ENCODE measurements around the gene PITRM1. TPM values are rescaled to one million over a fixed set of nuclear protein-coding genes. Genes with fewer than 3 reads are reported as not detected.

Gene PITRM1
- polyA plus RNA-seq, 1 of the 3 experiments (the other 2 are of a cell fraction): 79.6 TPM

- TF ChIP-seq TEAD4 (IDR thresholded peaks at IDR 0.05; ENCODE audit: borderline replicate concordance, insufficient read depth): no peak
- no peak for TF ChIP-seq SIN3A (IDR thresholded peaks at IDR 0.05; ENCODE audit: borderline replicate concordance, low read depth, low read length)
- TF ChIP-seq, protein P1, sequence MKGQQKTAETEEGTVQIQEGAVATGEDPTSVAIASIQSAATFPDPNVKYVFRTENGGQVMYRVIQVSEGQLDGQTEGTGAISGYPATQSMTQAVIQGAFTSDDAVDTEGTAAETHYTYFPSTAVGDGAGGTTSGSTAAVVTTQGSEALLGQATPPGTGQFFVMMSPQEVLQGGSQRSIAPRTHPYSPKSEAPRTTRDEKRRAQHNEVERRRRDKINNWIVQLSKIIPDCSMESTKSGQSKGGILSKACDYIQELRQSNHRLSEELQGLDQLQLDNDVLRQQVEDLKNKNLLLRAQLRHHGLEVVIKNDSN (IDR thresholded peaks at IDR 0.05; ENCODE audit: borderline replicate concordance, low read depth): no peak
- TF ChIP-seq FOSL2 (IDR thresholded peaks at IDR 0.05; ENCODE audit: borderline replicate concordance, low read depth): no peak
- no peak for TF ChIP-seq MEF2A (IDR thresholded peaks at IDR 0.05; ENCODE audit: borderline replicate concordance, low read depth)
Measured at GRCh38 chr10:3152566-3152935, 20.0 kb downstream of the PITRM1 start (continued).

DNA sequence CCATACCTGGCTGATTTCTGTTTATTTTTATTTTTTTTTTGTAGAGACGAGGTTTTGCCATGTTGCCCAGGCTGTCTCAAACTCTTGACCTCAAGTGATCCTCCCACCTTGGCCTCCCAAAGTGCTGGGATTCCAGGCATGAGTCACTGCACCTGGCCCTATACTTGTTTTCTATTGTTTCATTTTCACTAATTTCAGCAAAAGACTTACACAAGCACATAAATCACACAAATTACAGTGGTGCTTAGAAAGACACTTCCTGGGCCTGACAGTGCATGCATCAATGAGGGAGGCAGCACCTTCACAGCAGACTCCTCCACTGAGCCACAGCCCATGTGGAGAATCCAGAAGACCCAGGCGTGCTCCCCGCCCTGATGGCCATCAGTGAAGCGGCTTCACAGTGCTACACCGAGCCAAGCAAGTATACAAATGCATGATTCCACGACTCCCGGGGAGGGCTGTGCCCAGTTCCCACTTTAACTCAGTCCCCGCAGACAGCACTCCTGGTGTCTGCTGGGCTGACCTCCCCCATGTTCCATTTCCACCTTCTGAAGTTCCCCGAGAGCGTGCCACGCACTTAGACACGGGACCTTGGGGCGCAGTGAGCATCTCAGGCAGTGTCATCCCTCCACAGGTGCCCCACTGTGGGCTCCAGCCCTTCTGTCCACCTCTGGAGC is 20.6 kb downstream of the PITRM1 start:
- CTCF ChIA-PET: interaction anchor here (0.7 kb wide), 1 partner anchor 406 kb away, joined by 3 read pairs; no protein-coding TSS in a partner anchor
- no peak overlapping the region for H3K27ac ChIP-seq (ENCODE audit: low read depth in 2 of 2, low read length in 1 of 2)
- WGBS (ENCODE audit: low lambda C conversion rate): 92% methylated on average over 13 of the region's 13 CpGs
- no peaks in the 10 kb centered on the region for H3K4me1 ChIP-seq (ENCODE audit: control insufficient read depth in 1 of 2, insufficient read depth in 2 of 2, low read depth in 1 of 2, low read length in 1 of 2)
- POLR2A ChIA-PET: no interaction called here
- no peaks in the 10 kb centered on the region for H3K9me3 ChIP-seq
- no peak for DNase-seq
- no peak overlapping the region for H3K9ac ChIP-seq
- no peak overlapping the region for H2AFZ ChIP-seq (ENCODE audit: low read depth)
- no peaks in the 10 kb centered on the region for H3K9me2 ChIP-seq
- peaks cover 76 to 92% of the 10 kb centered on the region in 2 experiments for H3K36me3 ChIP-seq (replicated peaks in 1 of 2; ENCODE audit: control insufficient read depth in 1 of 2, insufficient read depth in 2 of 2, low read length in 1 of 2)
- H4K20me1 ChIP-seq (ENCODE audit: insufficient read depth): no peaks in the 10 kb centered on the region
- no peaks in the 10 kb centered on the region for H3K27me3 ChIP-seq (ENCODE audit: insufficient read depth)
- peaks cover 6% of the 10 kb centered on the region for H3F3A ChIP-seq (replicated peaks; ENCODE audit: insufficient read depth)
- peaks cover 6% of the 10 kb centered on the region; the same call in 1 of the 2 replicates for H3K79me2 ChIP-seq (ENCODE audit: insufficient read depth)
- H3K4me2 ChIP-seq: no peak overlapping the region
- no peak overlapping the region for H3K4me3 ChIP-seq (ENCODE audit: low read depth in 2 of 2, low read length in 1 of 2)
- TF ChIP-seq FOSL2 (IDR thresholded peaks at IDR 0.05; ENCODE audit: borderline replicate concordance, low read depth) (no peak), EZH2phosphoT487 (IDR thresholded peaks at IDR 0.05; ENCODE audit: borderline replicate concordance, low read depth) (no peak), RFX5 (IDR thresholded peaks at IDR 0.05; ENCODE audit: low read length) (no peak), CHD2 (IDR thresholded peaks at IDR 0.05; ENCODE audit: low read length, partially characterized antibody) (no peak), POLR2AphosphoS5 (IDR thresholded peaks at IDR 0.05; ENCODE audit: low read depth, low read length) (no peak), EP300 (IDR thresholded peaks at IDR 0.05; ENCODE audit: borderline replicate concordance in 1 of 2, low read depth in 1 of 2, low read length in 1 of 2) (no peak), MXI1 (IDR thresholded peaks at IDR 0.05; ENCODE audit: low read depth, low read length) (no peak), TCF12 (IDR thresholded peaks at IDR 0.05) (no peak), RAD21 (IDR thresholded peaks at IDR 0.05; ENCODE audit: low read length) (no peak), RCOR1 (IDR thresholded peaks at IDR 0.05; ENCODE audit: low read length) (no peak), MAX (IDR thresholded peaks at IDR 0.05; ENCODE audit: low read depth) (no peak), FOXM1 (IDR thresholded peaks at IDR 0.05; ENCODE audit: low read depth) (no peak), SMC3 (IDR thresholded peaks at IDR 0.05; ENCODE audit: low read depth, low read length) (no peak), ELF1 (IDR thresholded peaks at IDR 0.05) (no peak)
- TF ChIP-seq, protein P2, sequence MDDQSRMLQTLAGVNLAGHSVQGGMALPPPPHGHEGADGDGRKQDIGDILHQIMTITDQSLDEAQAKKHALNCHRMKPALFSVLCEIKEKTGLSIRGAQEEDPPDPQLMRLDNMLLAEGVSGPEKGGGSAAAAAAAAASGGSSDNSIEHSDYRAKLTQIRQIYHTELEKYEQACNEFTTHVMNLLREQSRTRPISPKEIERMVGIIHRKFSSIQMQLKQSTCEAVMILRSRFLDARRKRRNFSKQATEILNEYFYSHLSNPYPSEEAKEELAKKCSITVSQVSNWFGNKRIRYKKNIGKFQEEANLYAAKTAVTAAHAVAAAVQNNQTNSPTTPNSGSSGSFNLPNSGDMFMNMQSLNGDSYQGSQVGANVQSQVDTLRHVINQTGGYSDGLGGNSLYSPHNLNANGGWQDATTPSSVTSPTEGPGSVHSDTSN (IDR thresholded peaks at IDR 0.05): no peak
- TF ChIP-seq, protein P3, sequence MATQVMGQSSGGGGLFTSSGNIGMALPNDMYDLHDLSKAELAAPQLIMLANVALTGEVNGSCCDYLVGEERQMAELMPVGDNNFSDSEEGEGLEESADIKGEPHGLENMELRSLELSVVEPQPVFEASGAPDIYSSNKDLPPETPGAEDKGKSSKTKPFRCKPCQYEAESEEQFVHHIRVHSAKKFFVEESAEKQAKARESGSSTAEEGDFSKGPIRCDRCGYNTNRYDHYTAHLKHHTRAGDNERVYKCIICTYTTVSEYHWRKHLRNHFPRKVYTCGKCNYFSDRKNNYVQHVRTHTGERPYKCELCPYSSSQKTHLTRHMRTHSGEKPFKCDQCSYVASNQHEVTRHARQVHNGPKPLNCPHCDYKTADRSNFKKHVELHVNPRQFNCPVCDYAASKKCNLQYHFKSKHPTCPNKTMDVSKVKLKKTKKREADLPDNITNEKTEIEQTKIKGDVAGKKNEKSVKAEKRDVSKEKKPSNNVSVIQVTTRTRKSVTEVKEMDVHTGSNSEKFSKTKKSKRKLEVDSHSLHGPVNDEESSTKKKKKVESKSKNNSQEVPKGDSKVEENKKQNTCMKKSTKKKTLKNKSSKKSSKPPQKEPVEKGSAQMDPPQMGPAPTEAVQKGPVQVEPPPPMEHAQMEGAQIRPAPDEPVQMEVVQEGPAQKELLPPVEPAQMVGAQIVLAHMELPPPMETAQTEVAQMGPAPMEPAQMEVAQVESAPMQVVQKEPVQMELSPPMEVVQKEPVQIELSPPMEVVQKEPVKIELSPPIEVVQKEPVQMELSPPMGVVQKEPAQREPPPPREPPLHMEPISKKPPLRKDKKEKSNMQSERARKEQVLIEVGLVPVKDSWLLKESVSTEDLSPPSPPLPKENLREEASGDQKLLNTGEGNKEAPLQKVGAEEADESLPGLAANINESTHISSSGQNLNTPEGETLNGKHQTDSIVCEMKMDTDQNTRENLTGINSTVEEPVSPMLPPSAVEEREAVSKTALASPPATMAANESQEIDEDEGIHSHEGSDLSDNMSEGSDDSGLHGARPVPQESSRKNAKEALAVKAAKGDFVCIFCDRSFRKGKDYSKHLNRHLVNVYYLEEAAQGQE (IDR thresholded peaks at IDR 0.05; ENCODE audit: low read depth, low read length): no peak
- TF ChIP-seq, protein P4, sequence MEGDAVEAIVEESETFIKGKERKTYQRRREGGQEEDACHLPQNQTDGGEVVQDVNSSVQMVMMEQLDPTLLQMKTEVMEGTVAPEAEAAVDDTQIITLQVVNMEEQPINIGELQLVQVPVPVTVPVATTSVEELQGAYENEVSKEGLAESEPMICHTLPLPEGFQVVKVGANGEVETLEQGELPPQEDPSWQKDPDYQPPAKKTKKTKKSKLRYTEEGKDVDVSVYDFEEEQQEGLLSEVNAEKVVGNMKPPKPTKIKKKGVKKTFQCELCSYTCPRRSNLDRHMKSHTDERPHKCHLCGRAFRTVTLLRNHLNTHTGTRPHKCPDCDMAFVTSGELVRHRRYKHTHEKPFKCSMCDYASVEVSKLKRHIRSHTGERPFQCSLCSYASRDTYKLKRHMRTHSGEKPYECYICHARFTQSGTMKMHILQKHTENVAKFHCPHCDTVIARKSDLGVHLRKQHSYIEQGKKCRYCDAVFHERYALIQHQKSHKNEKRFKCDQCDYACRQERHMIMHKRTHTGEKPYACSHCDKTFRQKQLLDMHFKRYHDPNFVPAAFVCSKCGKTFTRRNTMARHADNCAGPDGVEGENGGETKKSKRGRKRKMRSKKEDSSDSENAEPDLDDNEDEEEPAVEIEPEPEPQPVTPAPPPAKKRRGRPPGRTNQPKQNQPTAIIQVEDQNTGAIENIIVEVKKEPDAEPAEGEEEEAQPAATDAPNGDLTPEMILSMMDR (IDR thresholded peaks at IDR 0.05): no peak
